Measurements from ENCODE around the gene GCG.

The GCG gene
- total RNA-seq: 0 reads per million in 4 donors

GRCh38 chr2:162152147-162152546, at the start of gene GCG:
Gene GCG, minus strand, starts transcription at chr2:162152247. Its CDS starts 3,069 bp downstream, at chr2:162149178.
- no peak for DNase-seq

- DNase-seq: no peak
Observed at GRCh38 chr2:162200636-162201035, 48.6 kb upstream of the GCG start.

- no peak for DNase-seq
Observed at GRCh38 chr2:162199913-162200312, 47.9 kb upstream of the GCG start.

GRCh38 chr2:162198239-162198638, 46.2 kb upstream of the GCG start:
- DNase-seq: no peak

GRCh38 chr2:162197069-162197825, 45.2 kb upstream of the GCG start:
- DNase-seq: no peak

GRCh38 chr2:162196638-162197037, 44.6 kb upstream of the GCG start:
- no peak for DNase-seq

GRCh38 chr2:162188451-162188850, 36.4 kb upstream of the GCG start:
- no peak for DNase-seq

- no peak for DNase-seq
Observed at GRCh38 chr2:162185541-162186232, 33.6 kb upstream of the GCG start.

- no peak for DNase-seq
Observed at GRCh38 chr2:162184821-162185450, 32.9 kb upstream of the GCG start.

- no peak for DNase-seq
Observed at GRCh38 chr2:162184359-162184758, 32.3 kb upstream of the GCG start.

- DNase-seq: no peak
Observed at GRCh38 chr2:162182395-162182794, 30.3 kb upstream of the GCG start.

GRCh38 chr2:162177301-162177700, 25.3 kb upstream of the GCG start:
- DNase-seq: no peak

- DNase-seq: no peak
Observed at GRCh38 chr2:162175714-162176113, 23.7 kb upstream of the GCG start.

GRCh38 chr2:162174746-162175145, 22.7 kb upstream of the GCG start:
- DNase-seq: no peak

GRCh38 chr2:162172802-162173370, 20.8 kb upstream of the GCG start:
- no peak for DNase-seq

- DNase-seq: no peak
Observed at GRCh38 chr2:162166745-162167144, 14.7 kb upstream of the GCG start.

- DNase-seq: no peak
Observed at GRCh38 chr2:162166174-162166573, 14.1 kb upstream of the GCG start.

- DNase-seq: no peak
Observed at GRCh38 chr2:162164802-162165201, 12.8 kb upstream of the GCG start.

- no peak for DNase-seq
Observed at GRCh38 chr2:162159446-162159845, 7.4 kb upstream of the GCG start.

GRCh38 chr2:162156149-162156548, 4.1 kb upstream of the GCG start:
- DNase-seq: no peak

GRCh38 chr2:162155093-162155492, 3.0 kb upstream of the GCG start:
- DNase-seq: no peak

- DNase-seq: peak in 4 of 5 donors; percentile 15 to 61 (median 32)
Observed at GRCh38 chr2:162153608-162154224, 1.7 kb upstream of the GCG start.

GRCh38 chr2:162149940-162150339, 2.1 kb downstream of the GCG start:
- no peak for DNase-seq
